NCI-H1930 (cell line): ENCODE results near the gene TRAK1.
"Not testable (repeated sequence)": the region's sequence is repeated elsewhere in the genome, so short reads cannot be mapped to it uniquely, and the experiment has no call there.

Experiments
- DNase-seq, 2 experiments: peaks; one replicate each; lab custom pipeline; 2025; lab: John Stamatoyannopoulos, UW

The TRAK1 gene, protein sequence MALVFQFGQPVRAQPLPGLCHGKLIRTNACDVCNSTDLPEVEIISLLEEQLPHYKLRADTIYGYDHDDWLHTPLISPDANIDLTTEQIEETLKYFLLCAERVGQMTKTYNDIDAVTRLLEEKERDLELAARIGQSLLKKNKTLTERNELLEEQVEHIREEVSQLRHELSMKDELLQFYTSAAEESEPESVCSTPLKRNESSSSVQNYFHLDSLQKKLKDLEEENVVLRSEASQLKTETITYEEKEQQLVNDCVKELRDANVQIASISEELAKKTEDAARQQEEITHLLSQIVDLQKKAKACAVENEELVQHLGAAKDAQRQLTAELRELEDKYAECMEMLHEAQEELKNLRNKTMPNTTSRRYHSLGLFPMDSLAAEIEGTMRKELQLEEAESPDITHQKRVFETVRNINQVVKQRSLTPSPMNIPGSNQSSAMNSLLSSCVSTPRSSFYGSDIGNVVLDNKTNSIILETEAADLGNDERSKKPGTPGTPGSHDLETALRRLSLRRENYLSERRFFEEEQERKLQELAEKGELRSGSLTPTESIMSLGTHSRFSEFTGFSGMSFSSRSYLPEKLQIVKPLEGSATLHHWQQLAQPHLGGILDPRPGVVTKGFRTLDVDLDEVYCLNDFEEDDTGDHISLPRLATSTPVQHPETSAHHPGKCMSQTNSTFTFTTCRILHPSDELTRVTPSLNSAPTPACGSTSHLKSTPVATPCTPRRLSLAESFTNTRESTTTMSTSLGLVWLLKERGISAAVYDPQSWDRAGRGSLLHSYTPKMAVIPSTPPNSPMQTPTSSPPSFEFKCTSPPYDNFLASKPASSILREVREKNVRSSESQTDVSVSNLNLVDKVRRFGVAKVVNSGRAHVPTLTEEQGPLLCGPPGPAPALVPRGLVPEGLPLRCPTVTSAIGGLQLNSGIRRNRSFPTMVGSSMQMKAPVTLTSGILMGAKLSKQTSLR

DNA sequence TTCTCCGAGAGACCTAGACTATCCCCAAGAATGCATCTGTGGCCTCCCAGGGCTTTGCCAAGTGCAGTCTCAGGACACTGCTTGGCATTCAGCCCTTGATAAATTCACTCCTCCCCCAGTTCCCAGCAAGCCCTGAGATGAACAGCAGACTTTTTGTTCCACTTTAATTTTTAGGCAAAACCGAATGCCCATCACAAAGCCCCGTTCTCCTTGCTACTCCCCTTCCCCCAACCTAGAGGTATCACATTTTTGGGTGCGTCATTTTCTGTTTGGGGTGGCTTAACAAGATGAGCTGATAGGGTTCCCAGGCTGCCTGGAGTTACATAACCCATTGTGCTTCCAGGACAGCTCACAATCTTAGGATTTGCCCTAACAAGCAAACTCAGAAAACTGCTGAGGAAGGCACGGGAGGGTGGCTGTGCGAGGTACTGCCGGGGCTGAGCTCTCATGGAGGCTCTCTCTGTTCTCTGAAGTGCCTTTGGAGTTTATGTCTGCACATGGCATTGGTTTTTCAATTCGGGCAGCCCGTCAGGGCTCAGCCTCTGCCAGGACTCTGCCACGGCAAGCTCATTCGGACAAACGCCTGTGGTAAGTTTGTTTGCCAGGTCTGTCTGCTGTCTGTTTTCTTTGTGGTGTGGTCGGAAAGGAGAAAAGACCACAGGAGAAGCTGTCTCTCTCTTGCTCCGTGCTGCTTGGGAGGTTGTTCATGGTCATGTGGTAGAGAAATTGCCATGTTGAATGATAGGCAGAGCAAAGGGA, at the start of gene TRAK1:
TSS of gene TRAK1 (plus strand) at position 385 of the 759 bp plus-strand sequence. CDS start at position 498, 113 bp downstream.
- DNase-seq: no peak

DNA sequence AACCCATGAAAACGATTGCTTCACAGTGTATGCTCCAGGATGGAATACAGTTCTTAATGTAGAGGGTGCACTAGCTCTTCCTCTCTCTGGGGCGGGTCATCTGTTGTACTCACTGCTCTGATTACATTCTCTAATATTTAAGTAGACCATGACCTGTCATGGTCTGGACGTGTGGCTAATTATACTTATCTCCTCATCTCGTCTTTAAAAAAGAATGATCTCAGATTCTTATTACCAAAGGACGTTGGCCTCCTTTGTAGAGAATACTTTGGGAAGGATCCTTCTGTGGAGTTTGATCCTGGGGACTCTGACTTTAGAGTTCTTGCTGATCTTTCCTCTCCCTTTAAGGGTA, 48.4 kb upstream of the TRAK1 start:
- DNase-seq: no peak

DNA sequence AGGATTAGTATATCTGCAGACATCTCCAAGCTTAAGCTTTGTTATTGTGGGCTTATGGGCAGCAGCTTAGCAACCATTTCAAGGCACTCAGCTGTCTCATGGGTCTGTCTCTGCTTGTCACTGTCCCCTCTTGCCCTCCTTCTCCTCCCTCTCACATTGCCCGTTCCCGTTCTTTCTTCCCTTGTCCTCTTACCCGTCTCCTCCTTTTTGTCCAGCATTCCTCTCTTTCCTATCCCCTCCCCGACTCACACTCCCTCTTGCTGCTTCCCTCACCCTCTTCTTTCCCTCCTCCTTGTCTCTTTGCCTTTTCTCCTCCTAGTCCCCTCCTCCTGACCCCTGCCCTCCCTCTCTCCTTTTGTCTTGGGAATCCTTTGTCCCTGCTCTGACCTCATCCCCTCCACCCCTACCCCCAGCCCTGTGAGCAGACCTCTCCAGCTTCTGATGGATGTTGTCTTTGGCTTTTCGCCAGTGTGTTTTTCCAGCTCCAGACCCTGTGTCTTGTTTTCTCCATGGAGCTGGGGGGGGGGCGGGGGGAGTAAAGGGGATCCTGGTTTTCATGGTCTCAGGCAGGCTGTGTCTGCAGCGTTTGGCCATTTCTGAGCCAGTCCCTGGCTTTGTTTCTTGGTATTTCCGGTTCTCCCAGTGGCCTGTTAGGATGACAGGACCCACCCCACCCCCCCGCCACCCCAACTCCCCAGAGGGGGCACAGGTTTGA, 47.9 kb upstream of the TRAK1 start:
- no peak for DNase-seq

DNA sequence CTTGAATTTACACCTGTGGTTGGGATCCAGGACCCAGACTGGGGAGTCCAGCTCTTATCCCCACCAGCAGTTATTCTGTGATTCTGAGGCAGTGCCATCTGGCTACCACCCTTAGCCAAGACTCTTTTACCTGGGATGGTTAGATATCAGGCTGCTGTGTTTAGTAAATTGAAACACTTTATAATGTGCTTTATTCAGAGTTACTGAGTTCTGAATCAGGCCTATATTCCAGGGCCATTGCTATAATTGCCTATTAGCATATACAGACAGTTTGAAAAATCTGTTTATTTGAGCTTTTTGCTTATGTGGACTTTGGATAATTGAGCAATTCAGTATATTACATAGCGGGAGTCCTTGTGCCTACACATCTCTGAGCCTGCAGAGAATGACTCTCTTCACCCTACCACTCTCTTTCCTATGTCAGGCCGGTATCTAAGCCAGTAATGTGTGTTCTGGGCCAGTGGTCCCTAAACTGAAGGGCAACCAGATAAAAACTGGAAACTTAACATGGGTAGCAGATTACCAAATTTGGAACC, 45.4 kb upstream of the TRAK1 start:
- DNase-seq: no peak

DNA sequence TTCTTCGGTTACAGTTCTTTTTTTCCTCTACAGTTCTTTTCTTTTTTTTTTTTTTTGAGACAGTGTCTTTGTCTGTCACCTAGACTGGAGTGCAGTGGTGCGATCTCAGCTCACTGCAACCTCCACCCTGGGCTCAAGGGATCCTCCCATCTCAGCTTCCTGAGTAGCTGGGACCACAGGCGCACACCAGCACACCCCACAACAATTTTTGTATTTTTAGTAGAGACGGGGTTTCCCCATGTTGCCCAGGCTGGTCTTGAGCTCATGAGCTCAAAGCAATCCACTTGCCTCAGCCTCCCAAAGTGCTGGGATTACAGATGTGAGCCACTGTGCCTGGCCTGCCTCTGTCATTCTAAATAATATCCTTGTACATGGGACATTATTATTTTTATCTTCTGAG, 42.6 kb upstream of the TRAK1 start:
- DNase-seq: not testable (repeated sequence)

DNA sequence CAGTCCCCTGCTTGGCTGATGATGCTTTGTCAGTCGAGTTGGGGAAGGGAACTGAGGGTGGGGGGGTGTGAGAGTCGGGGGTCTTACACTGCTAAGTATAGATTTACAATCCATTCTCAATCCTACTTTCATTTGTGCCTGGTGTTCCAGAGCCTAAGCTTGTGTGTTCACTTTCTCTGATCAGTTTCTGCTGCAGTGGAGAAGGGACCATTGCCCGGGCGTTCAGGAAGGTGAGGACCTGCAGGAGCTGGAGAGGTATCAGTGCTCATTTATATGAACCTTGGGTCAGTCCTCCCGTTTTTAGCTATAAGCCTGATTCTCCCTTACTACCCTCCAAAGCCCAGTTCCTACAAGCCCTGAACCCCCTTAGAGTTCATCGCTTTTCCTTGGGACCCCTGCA, 41.0 kb upstream of the TRAK1 start:
- no peak for DNase-seq

DNA sequence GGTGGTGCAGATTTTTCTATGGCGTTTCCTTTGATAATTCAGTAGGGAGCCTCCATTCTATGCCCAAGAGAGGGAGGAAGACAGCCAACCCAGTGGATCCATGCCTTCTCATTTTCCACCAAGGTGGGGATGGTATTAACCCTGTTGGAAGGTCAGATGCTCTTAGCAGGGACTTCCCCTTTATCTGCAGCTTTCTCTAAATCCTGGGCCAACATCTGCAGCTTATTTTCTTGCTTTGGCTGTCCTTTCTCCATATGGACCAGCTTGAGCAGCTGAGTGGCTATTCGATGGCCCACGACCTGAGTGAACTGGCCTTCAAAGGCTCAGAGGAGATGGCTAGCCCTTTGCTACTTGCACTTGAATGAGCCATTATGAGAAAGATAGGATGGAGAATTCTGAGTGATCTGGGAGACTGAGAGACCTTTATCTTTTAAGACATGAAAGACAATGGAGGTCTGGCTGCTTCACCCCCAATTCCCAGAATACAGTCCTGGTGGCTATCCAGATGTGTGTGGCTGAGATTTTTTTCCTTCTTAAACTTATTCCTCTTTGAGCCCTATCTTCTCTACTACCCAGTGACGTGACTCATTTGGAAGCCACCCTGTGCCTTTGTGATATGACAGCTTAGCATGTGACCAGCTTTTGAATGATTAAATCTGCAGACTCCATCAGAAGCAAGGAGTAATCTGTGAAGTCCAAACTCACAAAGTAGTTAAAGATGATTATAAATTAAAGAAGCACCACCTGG, 39.6 kb upstream of the TRAK1 start:
- DNase-seq: no peak

DNA sequence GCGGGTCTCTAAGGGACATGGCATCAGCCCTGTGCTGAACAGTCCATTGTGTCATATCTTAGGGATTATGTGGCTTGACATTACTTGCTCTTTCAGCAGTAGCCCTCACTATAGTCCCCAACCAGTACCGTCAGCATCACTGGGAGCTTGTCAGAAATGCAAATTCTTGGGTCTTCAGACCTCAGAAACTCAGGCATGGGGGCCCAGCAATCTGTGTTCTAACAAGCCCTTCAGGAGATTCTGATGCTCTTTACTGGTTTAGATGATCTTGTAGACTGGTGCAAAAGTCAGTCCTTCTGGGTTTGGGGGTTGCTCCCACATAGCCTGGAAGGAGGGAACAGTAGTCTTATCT, 39.0 kb upstream of the TRAK1 start:
- no peak for DNase-seq

DNA sequence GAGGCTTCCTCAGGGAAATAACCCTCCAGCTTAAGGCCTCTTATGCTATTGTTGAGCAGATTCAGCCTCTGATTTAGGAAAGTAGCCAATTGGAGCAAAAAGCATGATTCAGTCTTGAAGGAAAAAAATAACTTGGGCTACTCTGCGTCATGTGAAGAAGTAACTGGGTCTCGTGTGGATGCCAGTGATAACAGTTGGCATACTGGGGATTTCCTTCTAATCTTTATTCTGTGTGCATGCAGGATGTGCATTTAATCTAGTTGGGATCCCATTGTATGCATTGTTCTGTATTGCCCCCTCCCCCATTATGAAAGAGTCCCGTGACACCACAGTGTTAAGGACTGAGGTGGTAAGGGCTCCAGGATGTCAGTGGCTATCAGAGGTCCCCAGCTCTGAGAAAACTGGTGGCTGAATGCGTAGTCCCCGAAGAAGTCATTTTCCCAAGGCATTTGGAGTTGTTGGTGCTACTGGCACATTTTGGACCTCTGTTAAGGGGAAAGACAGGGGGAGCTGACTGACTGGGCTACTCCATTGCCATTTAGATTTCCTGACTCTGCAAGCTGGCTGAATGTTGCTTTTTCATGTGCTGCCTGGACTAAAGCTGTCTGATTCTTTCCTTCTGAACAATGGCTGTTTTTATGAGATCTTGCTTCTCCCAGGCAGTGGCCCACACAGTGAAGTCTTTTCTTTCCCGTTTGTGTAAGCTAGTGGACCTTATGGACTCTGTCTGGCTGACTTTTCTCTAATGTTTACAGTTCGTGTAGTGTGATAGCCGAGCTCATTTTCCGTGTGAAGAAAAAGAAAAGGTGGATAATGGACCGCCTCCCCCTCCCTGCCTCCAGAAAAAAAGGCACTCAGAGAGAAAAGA, 38.4 kb upstream of the TRAK1 start:
- no peak for DNase-seq

DNA sequence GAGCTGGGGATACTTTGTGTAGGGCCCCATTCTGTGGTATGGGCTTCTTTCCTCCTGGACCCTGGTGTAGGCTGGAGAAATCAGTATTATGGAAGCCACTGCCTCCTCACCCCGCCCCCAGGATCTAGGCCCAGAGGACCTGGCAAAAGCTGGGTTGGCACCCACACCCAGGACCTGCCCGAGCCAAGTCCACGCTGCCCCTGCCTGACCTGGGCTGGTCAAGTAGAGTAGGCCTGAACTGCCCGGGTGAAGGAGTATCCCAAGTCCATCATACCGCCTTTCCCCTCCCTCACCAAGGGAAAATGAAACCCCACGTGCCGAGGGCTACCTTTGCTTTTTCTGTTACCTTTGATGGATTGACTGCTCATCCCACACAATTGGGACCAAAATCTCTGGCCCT, 37.7 kb upstream of the TRAK1 start:
- DNase-seq: no peak

DNA sequence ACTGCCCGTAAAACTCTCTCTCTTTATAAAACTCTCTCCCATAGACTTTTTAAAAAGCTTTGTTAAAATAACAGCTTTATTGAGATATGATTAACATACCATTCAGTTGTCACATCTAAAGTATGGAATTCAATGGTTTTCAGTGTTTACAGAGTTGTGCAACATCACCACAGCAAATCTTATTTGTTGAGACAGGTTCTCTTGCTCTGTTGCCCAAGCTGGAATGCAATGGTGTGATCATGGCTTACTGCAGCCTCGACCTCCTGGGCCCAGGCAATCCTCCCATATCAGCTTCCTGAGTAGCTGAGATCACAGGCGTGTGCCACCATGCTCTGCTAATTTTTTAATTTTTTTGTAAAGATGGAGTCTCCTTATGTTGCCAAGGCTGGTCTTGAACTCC, 35.9 kb upstream of the TRAK1 start:
- DNase-seq: no peak

DNA sequence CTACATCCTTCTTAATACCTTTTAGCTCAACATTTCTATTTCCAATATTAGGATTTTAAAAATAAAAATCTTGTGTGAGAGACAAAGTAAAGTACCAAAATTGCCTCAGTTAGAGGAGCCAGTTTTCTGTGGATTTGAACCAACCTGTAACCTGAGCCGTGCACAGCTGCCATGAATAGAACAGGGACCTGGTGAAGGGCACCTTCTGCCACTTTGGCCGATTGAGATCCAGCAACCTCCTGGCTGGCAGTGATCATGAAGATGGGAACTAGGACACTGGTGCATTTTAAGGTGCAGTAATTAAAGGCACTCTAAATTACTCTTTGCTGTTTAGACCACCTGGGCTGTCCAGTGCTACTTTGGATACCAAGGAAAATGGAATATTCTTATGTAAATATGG, 34.3 kb upstream of the TRAK1 start:
- no peak for DNase-seq

DNA sequence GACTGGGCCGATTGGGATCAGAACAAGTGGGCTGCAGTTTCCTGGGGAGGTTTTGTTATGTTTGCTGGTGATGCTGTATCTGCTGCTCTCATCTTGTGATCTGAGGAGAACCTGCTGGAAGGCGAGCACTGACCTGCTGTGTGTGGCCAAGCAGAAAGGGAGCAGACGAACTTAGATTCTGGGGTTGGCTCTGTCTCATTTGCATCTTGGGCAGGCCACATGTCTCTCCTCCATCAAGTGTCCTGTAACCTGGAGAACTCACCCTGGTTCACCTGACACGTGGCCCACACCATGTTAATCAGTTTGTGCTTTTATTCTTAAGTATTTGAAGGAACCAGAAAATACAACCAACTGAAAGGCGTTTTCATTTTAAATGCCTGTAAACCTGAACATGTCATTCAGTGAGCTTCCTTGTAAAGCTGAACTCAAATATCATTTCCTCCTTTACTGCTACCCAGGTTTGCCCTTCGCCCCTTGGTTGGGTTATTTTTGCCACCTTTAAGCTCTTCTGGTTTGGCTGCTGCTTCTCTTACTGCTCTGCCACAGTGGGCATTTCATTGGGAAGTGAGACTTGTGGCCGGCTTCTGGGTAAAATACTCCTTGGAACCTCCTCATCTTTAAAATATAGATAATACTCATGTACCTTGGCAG, 33.5 kb upstream of the TRAK1 start:
- DNase-seq: no peak

DNA sequence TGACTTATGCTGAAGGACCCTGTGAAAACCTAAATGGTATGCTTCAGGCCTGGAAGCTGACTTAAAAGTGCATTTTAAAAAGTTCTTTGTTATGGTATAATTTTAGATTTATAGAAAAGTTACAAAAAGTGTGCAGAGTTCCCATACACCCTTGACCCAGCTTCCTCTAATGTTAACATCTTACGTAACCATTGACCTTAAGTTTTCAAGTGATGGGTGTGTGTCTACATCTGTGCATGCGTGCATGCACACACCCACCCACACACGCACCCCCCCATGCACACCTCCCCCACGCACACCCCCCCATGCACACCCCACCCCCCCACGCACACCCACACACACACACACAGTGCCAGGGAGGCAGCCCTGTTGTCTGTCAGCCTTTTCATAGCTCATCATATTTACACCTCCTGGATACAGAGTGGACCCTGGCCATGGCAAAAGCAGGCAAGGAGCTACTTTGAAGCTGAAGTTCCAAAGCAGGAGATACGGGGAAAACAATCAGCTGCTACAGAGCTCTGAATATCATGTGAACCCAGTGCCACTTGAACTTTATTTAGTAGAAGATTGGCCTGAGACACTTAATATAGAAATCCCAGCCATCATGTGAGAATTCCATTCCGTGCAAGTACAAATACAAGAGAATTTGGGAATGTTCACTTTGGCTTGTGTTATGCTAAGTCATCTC, 30.0 kb upstream of the TRAK1 start:
- no peak for DNase-seq

- DNase-seq: no peak
Observed at GRCh38 chr3:42061713-42062380, 29.3 kb upstream of the TRAK1 start.

DNA sequence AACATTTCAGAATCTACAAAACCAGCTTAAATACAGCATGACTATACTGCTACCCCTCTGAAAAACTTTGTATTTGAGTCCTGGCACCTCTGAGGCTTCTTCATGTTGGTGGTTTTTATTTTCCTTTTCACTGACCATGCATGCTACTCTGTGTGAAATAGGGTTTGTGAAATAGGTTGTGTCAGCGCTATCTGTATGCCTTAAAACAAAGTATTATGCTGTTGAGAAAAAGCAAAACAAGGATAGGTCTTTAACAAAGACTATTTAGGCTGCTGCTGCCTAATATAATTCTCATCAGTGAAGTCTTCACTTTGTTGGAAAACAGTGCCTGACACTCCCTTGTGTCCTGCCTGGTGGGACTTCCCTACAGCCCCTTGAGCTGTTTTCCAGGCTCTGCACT, 28.7 kb upstream of the TRAK1 start:
- DNase-seq: no peak

DNA sequence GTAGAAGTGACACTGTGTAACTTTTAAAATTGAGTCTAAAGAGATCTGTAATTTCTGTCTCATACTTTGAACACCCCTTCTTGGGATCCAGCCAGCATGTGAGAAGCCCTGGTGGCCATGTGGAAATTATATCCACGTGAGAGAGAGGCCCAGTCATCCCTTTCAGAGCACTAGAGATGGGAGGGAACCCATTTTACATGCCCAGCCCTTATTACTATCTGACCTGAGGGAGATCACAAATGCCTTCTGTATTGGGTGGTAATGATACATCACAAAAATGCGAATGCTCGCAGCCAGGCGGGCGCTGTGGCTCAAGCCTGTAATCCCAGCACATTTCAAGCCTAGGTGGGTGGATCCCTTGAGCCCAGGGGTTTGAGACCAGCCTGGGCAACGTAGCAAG, 27.3 kb upstream of the TRAK1 start:
- no peak for DNase-seq

DNA sequence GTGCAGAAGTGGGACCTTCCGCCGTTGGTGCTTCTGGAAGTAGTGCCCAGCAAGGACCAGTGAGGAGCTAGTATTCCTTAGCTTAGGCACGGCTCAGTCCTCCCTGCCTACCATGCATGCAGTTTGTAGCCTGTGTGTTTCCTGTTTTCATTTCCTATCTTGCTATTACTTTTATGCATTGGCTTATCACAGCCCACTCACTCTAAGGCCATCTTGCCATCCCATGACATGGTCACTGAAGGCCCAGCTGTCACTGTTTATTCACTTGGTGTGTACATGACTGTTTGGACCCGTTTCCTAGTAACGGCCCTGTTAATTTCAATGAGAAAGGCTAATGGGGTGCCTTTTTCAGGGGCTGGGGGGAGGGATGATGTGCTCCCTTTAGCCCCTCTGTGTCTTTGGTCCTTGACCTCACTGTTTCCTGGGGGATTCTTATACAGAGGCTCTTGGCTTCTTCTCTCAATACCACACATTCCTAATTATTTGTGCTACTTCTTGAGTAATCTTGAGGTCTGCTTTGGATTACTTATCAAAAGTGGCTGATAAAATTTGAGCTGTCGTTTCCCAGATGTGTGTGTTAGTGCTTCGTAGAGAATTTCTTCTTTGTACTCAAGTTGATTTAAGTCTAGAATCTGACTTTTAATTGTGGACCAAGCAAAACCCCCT, 24.5 kb upstream of the TRAK1 start:
- DNase-seq: no peak
